Activated CD4-positive, CD25-positive, alpha-beta regulatory T cell treated with anti-CD3 and anti-CD28 coated beads, Interleukin-2, amount 50 U/mL, for 24 hours (primary cell): Measurements from ENCODE around the gene CD28.
A peak's percentile ranks its signal among the peaks of the same experiment; 100 is the strongest.

Experiments used
- ATAC-seq, 2 donors: fragments of 150-1000 bp; cut with Tn5 transposase; one replicate each; pipeline ENCODE4 v1.10.0; 2021; ENCODE audit warnings: mild to moderate bottlenecking in 1 of 2, moderate library complexity in 1 of 2

Gene CD28

GRCh38 chr2:203718087-203718486, 11.6 kb downstream of the CD28 start:
- ATAC-seq: peak; percentile 65 to 67

- no peak for ATAC-seq
These were observed 13.3 kb downstream of the CD28 start for GRCh38 chr2:203719456-203720410.

DNA sequence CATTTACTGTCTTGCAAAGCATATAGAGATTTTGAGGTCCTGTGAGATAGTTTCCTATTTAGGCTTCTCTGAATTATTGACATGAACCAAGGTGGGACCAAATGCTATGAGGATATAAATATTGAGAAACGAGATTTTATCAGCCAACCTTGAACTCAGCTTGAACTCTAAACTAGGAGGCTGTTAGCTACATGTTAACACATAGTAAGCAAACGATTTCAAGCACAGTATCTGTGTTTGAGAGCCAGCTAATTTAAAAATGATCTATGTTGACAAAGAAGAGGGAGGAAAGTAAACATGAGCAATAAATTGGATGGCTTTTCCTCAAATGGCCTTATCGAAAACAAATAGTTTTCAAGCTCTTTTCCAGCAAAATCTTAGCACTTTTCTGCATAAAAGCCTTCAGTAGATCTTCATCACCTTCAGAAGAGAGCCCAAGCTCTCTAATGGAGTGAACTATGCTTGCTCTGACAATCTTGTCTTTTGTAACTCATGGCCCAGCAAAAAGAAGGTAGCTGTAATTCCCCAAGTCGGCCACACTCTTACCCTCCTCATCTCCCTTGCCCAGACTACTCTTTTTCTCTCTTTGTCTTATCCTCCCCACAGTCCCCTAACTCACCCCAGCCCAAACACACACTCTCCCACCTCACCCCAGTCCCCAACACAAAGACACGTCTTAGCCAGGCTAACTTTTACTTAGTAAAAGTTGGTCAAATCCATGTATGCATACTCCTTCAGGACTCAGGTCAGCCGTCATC, 14.7 kb downstream of the CD28 start:
- ATAC-seq: peak; percentile 11 to 15

GRCh38 chr2:203721781-203722300, 15.4 kb downstream of the CD28 start:
- no peak for ATAC-seq

DNA sequence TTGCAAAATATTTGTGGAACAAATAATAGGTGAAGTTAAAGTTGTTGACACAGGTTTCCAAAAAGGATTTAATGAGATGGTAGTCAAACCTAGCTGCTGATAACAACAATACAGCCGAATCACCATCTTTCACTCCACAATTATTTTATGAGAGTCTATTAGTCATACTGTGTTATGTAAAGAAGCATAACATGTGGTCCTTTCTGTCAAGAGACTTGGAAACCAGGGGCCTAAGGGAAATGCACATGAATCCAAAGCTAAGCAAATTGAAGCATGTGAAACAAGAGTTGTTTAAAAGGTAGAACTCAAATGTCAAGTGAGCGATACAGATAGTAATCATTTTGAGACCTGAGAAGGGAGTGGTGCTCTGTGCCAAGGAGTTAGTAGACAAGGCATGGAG, 16.0 kb downstream of the CD28 start:
- ATAC-seq: peak; percentile 39 to 58

DNA sequence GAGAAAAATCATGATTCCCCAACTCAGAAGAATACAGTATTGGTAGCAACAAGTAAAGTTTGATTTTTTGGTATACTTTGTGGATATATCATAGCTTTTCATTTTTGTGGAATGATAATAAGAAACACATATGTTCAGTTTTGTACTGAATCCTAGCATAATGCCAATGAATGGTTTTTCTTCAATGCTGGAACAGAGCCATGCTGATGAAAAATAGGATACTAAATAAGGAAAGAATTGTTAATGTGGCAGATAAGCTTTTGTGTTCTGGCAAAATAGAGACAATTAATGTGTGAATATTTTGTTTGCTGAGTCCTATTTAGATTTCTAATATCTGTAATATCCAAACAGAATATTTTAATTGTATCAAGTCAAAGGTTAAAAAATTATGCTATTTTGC, 21.9 kb downstream of the CD28 start:
- no peak for ATAC-seq

DNA sequence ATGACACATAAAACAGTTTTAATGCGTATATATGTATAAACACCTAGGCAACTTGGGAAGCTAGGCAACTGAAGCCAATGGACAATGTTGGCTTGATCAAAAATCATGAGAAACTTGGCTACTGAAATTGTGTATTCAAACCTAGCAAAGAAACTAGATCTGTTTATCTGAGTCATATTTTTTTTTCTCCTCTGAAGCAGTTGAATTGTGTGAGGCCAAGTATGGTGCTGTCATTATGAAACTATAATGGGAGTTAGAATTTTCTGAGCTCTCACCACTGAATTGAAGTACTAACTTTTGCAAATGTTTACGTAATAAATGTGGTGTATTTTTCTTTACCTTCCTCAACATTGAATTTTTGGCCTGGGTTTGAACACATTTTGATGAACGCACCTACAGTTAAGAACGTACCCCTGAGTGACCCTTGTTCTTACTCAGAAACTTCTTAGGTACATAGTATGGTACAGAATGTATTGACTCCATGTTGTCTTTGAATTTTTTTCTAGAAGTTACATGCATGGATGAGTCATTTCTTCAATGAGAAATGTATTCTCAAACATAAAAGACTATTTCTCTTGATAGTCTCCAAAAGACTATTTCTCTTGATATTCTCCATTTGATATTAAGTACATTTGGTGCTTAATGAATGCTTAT, 23.8 kb downstream of the CD28 start:
- peak; percentile 59 to 60 for ATAC-seq

DNA sequence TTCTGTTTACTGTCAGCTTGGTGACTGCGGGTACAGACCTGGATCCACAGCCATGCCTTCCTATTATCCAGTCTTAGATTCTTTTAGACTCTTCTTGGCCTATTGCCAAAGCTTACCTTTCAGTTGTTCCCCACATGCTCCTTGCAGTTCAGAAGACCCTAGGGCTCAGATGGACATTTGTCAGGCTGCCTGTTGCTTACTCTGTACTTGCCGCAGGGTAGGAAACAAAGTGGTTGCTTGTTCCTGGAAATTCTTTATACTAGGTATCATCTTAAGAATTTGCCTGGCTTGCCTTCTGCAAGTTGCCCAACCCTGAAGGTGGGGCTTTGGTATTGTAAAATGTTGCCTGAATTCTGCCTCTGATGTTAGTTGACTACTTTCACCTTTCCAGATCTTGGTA, 24.4 kb downstream of the CD28 start:
- no peak for ATAC-seq

DNA sequence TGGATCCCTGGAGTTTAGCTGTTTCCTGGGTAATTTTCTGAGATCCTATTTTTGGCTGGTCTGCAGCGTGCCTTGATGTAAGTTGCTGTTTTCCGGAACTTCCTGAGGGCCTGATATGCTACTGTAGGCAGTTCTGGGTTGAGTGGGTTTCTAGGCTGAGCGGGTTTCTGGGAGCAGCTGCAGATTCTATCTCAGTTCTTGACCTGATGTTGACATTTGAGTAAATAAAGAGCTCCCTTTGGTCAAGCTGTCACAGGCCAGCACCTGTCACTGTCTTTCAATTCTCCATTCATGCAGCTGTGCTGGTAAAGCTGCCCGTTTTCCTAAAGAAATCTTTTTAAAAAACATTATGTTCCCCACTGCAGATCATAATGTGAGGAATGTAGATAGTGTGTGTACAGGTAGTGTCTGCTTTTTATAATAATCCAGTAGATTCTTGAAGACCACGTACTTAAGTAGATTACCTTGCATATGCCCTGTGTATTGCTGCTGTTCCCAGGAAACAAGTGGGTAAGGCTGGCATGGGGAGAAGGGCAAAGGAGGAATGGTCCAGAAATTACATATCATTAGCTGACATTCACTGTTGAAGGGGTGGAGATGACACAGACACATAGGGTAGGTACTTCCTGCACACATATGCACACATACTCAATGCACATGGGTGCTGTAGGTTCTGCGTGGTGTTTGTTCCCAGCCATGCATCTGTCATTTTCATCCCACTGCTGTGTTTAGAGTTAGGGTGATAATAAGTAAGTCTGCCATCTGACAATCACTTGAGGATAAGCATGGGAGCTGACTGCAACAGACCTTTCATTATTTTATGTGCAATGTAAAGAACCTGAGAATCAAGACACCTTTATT, 25.9 kb downstream of the CD28 start:
- no peak for ATAC-seq

DNA sequence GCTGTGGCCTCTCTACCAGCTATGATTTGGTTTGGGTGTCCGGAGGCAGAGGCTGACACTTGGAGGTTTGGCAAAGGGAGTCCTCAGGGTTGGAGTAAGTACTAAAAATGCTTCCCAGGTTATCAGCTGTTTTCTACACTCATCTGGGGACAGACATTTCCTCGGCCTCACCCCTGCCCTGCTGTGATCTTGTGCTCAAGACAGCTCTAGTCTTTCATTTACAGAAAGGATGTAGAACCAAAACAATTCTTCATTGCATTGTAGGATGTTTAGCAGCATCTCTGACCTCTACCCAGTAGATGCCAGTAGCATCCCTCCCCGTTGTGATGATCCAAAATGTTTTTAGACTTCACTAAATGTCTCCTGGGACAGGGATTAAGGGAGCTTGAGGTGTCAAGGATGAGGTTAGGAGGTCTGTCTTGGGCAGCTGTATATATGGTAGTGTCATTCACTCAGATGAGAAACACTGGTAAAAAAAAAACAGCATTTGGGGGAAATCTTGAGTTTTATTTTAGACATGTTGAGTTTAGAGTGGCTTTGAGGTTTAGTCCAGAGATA, 26.6 kb downstream of the CD28 start:
- no peak for ATAC-seq

DNA sequence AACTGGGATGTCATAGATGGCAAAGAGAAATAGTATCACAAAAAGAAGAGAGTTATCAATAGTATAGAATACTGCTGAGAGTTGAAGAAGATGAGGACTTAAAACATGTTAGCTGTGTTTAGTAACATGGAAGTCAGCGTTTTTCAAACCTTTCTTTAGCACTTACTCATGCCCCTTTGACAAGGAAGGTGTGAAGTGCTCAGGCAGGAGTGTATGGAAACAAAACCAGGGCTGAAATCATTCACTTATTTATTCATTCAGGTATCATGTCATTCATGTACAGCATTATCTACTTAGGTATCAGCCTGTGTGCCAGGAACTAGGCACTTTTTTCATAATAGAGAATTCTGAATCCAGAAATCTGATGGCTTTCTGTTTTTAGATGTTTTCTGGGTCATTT, 27.2 kb downstream of the CD28 start:
- peak; percentile 47 to 52 for ATAC-seq

DNA sequence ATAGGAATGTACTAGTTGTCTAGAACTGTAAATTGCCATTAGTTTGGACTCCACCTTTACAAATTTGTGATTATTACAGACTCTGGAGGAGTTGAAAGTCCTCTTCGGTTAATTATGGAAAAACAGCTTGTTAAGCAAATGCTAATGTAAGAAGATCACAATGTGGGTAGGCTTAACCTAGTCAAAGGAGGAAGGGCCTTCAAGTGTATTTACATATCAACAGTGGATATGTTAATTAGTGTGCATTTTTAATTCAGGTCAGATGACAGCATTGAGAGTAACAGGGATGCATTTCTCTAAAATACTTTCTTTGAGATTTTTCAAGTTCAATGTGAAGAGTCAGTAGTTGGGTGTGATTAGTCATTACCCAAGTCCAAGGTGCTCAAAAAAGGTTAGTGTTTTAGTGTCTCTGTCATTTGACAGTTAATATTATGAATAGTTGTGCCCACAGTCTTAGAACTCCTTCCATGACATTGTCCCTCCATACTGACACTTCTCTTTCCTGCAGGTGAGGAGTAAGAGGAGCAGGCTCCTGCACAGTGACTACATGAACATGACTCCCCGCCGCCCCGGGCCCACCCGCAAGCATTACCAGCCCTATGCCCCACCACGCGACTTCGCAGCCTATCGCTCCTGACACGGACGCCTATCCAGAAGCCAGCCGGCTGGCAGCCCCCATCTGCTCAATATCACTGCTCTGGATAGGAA, 28.0 kb downstream of the CD28 start:
- ATAC-seq: peak; percentile 51 to 54

DNA sequence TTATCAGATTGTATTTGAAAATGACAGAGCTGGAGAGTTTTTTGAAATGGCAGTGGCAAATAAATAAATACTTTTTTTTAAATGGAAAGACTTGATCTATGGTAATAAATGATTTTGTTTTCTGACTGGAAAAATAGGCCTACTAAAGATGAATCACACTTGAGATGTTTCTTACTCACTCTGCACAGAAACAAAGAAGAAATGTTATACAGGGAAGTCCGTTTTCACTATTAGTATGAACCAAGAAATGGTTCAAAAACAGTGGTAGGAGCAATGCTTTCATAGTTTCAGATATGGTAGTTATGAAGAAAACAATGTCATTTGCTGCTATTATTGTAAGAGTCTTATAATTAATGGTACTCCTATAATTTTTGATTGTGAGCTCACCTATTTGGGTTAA, 30.9 kb downstream of the CD28 start:
- ATAC-seq: peak; percentile 21 to 26

- ATAC-seq: peak; percentile 59 to 64
These were observed 32.9 kb downstream of the CD28 start for GRCh38 chr2:203739351-203739750.

DNA sequence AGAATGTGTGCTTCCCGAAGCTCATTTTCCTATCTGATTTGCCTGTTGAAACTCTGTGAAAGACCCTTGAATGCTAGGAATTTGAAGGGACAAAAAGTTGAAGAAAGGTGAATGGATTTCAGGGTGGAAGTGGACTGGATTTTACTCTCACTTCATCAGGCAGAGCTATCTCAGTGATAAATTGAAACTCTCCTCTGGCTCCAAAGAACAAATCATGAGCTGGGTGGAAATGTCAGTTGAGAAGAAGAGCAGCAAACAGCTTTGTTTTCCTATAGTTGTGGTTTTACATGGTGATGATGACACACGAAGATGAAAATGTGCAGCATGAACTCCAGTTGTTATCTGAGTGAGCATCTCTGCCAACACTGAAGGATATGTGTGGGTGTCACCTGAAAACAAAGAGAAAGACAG, 34.4 kb downstream of the CD28 start:
- ATAC-seq: peak; percentile 63 to 64

DNA sequence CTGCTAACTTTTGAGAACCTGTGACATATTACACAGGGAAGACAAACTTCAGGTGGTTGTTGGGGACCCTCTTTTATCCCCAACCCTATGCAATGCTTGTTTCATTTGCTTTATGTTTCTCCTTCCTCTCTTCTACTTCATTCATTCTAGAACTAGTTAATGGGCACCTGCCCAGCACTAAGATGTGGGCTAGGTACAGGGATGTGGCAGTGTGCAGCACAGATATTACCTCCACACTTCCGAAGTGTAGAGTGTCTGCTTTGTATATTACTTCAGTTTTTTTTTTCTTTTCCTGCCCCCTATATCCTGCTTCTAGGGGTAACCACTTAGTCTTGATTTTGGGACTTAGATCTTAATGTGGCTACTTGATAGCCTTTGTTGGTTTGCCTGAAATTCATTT, 35.1 kb downstream of the CD28 start:
- no peak for ATAC-seq

GRCh38 chr2:203743441-203743981, 37.1 kb downstream of the CD28 start:
- ATAC-seq: no peak

- no peak for ATAC-seq
These were observed 37.7 kb downstream of the CD28 start for GRCh38 chr2:203744091-203744490.

- no peak for ATAC-seq
These were observed 38.8 kb downstream of the CD28 start for GRCh38 chr2:203745267-203745666.

DNA sequence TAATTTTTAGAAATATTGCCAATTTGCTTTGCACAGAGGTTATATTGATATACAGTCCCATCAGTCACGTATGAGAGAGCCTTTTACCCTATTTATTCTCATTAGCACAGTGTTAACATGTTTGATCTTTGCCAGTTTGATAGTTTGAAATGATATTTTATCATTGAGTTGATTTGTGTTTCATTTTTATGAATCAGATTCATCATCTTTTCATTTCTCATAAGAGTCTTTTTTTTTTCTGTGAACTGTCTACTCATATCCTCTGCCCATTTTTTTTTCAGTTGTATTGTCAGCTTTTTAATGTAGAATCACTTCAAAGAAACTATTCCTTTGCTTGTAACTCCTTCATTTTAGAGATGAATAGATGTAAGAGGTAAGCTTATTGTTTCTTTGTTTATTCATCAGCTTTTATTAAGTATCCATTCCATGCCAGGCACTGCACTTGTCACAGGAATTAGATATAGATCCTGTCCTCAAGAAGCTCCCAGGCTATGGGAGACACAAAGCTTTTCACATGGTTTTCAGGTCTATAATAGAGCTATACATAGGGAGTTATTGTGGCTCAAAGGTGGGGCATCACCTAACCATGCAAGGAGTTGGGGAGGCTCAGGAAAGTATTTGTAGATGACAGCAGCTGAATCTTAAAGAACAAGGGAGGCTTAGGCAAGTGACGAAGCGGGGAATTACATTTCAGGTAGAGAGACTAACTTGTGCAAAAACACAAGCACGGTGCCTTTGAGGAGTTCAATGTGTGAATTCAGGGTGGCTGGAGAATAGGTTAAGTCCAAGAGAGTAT, 42.1 kb downstream of the CD28 start:
- ATAC-seq: peak; percentile 70 to 78
